Esophagus (tissue), 2 donors: Measurements from ENCODE around the gene APOL1. TPM values are rescaled to one million over a fixed set of nuclear protein-coding genes. Genes with fewer than 3 reads are reported as not detected.

Experiments
- H3K27ac ChIP-seq, 2 donors: one replicate each; pipeline ENCODE4 v1.5.1; 2013; ENCODE audit warnings: low read depth in 2 of 2, mild to moderate bottlenecking in 2 of 2, inconsistent platforms in 1 of 2, low read length in 1 of 2, moderate library complexity in 1 of 2
- H3K27me3 ChIP-seq, 2 donors: one replicate each; pipeline ENCODE4 v1.6.1; 2013; ENCODE audit warnings: low read length in 2 of 2, control low read depth in 1 of 2, mild to moderate bottlenecking in 1 of 2; ENCODE audit not compliant: insufficient read depth in 2 of 2, control insufficient read depth in 1 of 2
- H3K36me3 ChIP-seq, 2 donors: one replicate each; pipeline ENCODE4 v1.6.1; 2013; ENCODE audit warnings: low read length in 1 of 2; ENCODE audit not compliant: control insufficient read depth in 2 of 2, insufficient read depth in 2 of 2
- H3K4me1 ChIP-seq, 2 donors: one replicate each; pipeline ENCODE4 v1.6.1; 2013; ENCODE audit warnings: low read length in 1 of 2; ENCODE audit not compliant: control insufficient read depth in 2 of 2, insufficient read depth in 2 of 2
- H3K4me3 ChIP-seq, 2 donors: one replicate each; pipeline ENCODE4 v1.5.1; 2013; ENCODE audit warnings: low read length in 2 of 2, mild to moderate bottlenecking in 2 of 2, low read depth in 1 of 2, moderate library complexity in 1 of 2
- H3K9me3 ChIP-seq, 2 donors: one replicate each; pipeline ENCODE4 v1.6.1; 2013; ENCODE audit warnings: mild to moderate bottlenecking in 2 of 2, low read depth in 1 of 2, low read length in 1 of 2, moderate library complexity in 1 of 2; ENCODE audit not compliant: control insufficient read depth in 2 of 2, insufficient read depth in 1 of 2
- WGBS, 2 donors: extraction: QIAGEN DNeasy Blood & Tissue Kit; methylation state at CpG; one replicate each; pipeline ENCODE4 v1.1.7; 2013; 5-methylcytosine and 5-hydroxymethylcytosine counted together
- polyA plus RNA-seq, 2 donors: library from polyadenylated mRNA; stranded (reverse); fragments of 200-250 nt; gene quantifications; one replicate each; pipeline ENCODE4 v1.2.3, GENCODE V29; 2013
- donor health status: healthy with polysubstance abuse.
- donor health status: Bipolar disorder and iron deficiency.

APOL1 gene
- polyA plus RNA-seq, 2 donors = 9.8 to 10.5 TPM

- Histone ChIP-seq H3K27ac (no peak overlapping the region), H3K36me3 (no peaks in the 10 kb centered on the region), H3K4me3 (no peak overlapping the region), H3K27me3 (no peaks in the 10 kb centered on the region), H3K4me1 (peaks cover 0 to 2% of the 10 kb centered on the region in 2 donors), H3K9me3 (no peaks in the 10 kb centered on the region)
- WGBS, 2 donors = 82 to 93% methylated on average over 3 of the region's 3 CpGs
These were observed 42.7 kb upstream of the APOL1 start for GRCh38 chr22:36210224-36210623.

GRCh38 chr22:36211237-36211861 is 41.6 kb upstream of the APOL1 start:
- no peak overlapping the region for H3K27ac ChIP-seq
- H3K4me1 ChIP-seq = peaks cover 0 to 2% of the 10 kb centered on the region in 2 donors
- H3K4me3 ChIP-seq = no peak overlapping the region
- no peaks in the 10 kb centered on the region for H3K9me3 ChIP-seq
- no peaks in the 10 kb centered on the region for H3K36me3 ChIP-seq
- no peaks in the 10 kb centered on the region for H3K27me3 ChIP-seq
- WGBS, 2 donors = 67 to 68% methylated on average over 4 of the region's 4 CpGs

GRCh38 chr22:36212901-36213300 is 40.0 kb upstream of the APOL1 start:
- Histone ChIP-seq H3K9me3 (no peaks in the 10 kb centered on the region), H3K27ac (no peak overlapping the region), H3K4me3 (no peak overlapping the region), H3K4me1 (peaks cover 0 to 2% of the 10 kb centered on the region in 2 donors), H3K36me3 (no peaks in the 10 kb centered on the region), H3K27me3 (no peaks in the 10 kb centered on the region)

GRCh38 chr22:36213586-36213985 is 39.3 kb upstream of the APOL1 start:
- Histone ChIP-seq H3K9me3 (no peaks in the 10 kb centered on the region), H3K27me3 (no peaks in the 10 kb centered on the region), H3K4me1 (peaks cover 0 to 2% of the 10 kb centered on the region in 2 donors), H3K27ac (no peak overlapping the region), H3K36me3 (no peaks in the 10 kb centered on the region), H3K4me3 (no peak overlapping the region)
- 82 to 91% methylated on average over 4 of the region's 4 CpGs for WGBS, 2 donors

GRCh38 chr22:36215981-36216380 is 37.0 kb upstream of the APOL1 start:
- Histone ChIP-seq H3K27me3 (no peaks in the 10 kb centered on the region), H3K9me3 (no peaks in the 10 kb centered on the region), H3K27ac (no peak overlapping the region), H3K36me3 (no peaks in the 10 kb centered on the region), H3K4me1 (peaks cover 0 to 2% of the 10 kb centered on the region in 2 donors), H3K4me3 (no peak overlapping the region)
- 26 to 58% methylated on average over 2 of the region's 2 CpGs for whole genome bisulfite sequencing, 2 donors

- H3K27me3 ChIP-seq = no peaks in the 10 kb centered on the region
- 84 to 85% methylated on average over 7 of the region's 7 CpGs for WGBS, 2 donors
- H3K36me3 ChIP-seq = no peaks in the 10 kb centered on the region
- H3K9me3 ChIP-seq = no peaks in the 10 kb centered on the region
- no peaks in the 10 kb centered on the region for H3K4me1 ChIP-seq
- H3K27ac ChIP-seq = no peak overlapping the region
- H3K4me3 ChIP-seq = no peak overlapping the region
These were observed 34.2 kb upstream of the APOL1 start for GRCh38 chr22:36218648-36219193.

- H3K4me1 ChIP-seq = no peaks in the 10 kb centered on the region
- WGBS, 2 donors = 44 to 56% methylated on average over 9 of the region's 9 CpGs
- no peaks in the 10 kb centered on the region for H3K36me3 ChIP-seq
- no peaks in the 10 kb centered on the region for H3K9me3 ChIP-seq
- H3K4me3 ChIP-seq = no peak overlapping the region
- no peaks in the 10 kb centered on the region for H3K27me3 ChIP-seq
- peak overlapping the region; percentile 26 to 50 for H3K27ac ChIP-seq
These were observed 32.4 kb upstream of the APOL1 start for GRCh38 chr22:36220451-36220921.

- Histone ChIP-seq H3K36me3 (peaks cover 0 to 2% of the 10 kb centered on the region in 2 donors), H3K4me3 (no peak overlapping the region), H3K4me1 (no peaks in the 10 kb centered on the region), H3K9me3 (no peaks in the 10 kb centered on the region), H3K27me3 (no peaks in the 10 kb centered on the region), H3K27ac (no peak overlapping the region)
- 11 to 13% methylated on average over 7 of the region's 7 CpGs for WGBS, 2 donors
These were observed 30.9 kb upstream of the APOL1 start for GRCh38 chr22:36221799-36222751.

GRCh38 chr22:36222887-36223450 is 30.0 kb upstream of the APOL1 start:
- H3K4me3 ChIP-seq = no peak overlapping the region
- H3K36me3 ChIP-seq = peaks cover 8 to 9% of the 10 kb centered on the region in 2 donors
- H3K27me3 ChIP-seq = no peaks in the 10 kb centered on the region
- H3K4me1 ChIP-seq = no peaks in the 10 kb centered on the region
- H3K27ac ChIP-seq = no peak overlapping the region
- 89 to 91% methylated on average over 9 of the region's 9 CpGs for WGBS, 2 donors
- no peaks in the 10 kb centered on the region for H3K9me3 ChIP-seq
